Breast epithelium (tissue), 3 donors: ENCODE results near the gene TSPAN32.

ENCODE experiments used
- CTCF ChIP-seq, 3 donors: fragments of 450-650 bp; IDR thresholded peaks; one replicate each; pipeline ENCODE4 v1.5.1; 2016 to 2017; ENCODE audit warnings: antibody characterized with exemption in 3 of 3, mild to moderate bottlenecking in 3 of 3, moderate library complexity in 3 of 3
- POLR2A ChIP-seq: fragments of 450-650 bp; IDR thresholded peaks from one replicate; pipeline ENCODE4 v1.6.1; 2016; ENCODE audit warnings: antibody characterized with exemption, mild to moderate bottlenecking, moderate library complexity

GRCh38 chr11:2305788-2306451 is 4.1 kb downstream of the TSPAN32 start:
- no peak for TF ChIP-seq CTCF (IDR thresholded peaks at IDR 0.05)
- no peak for TF ChIP-seq POLR2A
